Posterior vena cava (tissue), 2 donors: ENCODE data around the gene NSD1. TPM values are rescaled to one million over a fixed set of nuclear protein-coding genes. Genes with fewer than 3 reads are reported as not detected.

ENCODE experiments used
- DNase-seq: peaks from one replicate; pipeline ENCODE4 v3.0.0-alpha.2; 2020; ENCODE audit warnings: low spot score
- intact Hi-C, 2 donors: fragments of 100-400 bp; cut with DNase I; formaldehyde crosslinking; loops; one replicate each; pipeline versions ENCODE4 v1.14.1 to v1.14.2; 2022 to 2023
- total RNA-seq, 2 donors: library from RNA; stranded (reverse); fragmentation: NEBNext Ultra II Directional; extraction: Animal tissue kit (Norgen Biotek cat#: 25700); gene quantifications; one replicate each; pipeline ENCODE4 v1.2.1, GENCODE V29; 2021
- donor health status: DM: yes; HTN: yes; CAD: no.
- donor health status: DM: yes; HTN: yes; CAD: no.

NSD1 gene
- total RNA-seq, 2 donors from 2014 or later: 60.5 to 67.6 TPM

DNA sequence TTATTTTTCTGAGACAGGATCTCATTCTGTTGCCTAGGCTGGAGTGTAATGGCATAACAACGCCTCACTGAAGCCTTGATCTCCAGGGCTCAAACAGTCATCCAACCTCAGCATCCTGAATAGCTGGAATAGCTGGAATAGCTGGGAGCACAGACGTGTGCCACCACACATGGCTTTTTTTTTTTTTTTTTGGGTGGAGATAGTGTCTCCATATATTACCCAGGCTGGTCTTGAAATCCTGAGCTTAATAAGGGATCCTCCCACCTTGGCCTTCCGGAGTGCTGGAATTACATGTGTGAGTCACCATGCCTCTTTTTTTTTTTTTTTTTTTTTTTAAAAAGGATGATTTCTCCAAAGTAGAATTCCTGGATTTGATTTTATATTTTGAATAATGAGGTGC, 60.7 kb downstream of the NSD1 start:
- no peak for DNase-seq
- intact Hi-C loops: no loop called here

DNA sequence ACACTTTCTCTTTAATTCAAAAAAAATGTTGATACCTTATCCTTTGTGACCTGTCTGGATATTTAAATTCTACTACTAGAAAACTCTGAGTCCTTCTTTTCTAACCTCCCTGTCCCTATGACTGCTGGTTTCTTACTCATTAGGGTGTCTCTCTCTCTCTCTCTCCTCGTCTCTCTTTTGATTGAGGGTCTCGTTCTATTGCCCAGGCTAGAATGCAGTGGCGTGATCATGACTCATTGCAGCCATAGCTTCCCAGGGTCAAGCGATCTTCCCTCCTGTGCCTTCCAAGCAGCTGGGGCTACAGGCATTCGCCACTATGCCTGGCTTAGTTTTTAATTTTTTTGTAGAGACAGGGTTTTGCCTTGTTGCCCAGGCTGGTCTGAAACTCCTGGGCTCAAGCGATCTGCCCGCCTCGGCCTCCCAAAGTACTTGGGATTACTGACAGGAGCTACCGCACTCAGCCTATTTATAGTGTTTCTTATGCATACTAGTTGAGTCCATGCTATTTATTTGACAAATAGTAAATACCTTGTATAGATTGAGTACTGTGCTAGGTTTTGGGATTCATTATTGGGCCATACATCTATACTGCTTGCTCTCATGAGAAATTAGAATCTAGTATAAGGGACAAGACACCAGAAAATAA, 61.9 kb downstream of the NSD1 start:
- intact Hi-C loops: no loop called here
- DNase-seq: no peak

DNA sequence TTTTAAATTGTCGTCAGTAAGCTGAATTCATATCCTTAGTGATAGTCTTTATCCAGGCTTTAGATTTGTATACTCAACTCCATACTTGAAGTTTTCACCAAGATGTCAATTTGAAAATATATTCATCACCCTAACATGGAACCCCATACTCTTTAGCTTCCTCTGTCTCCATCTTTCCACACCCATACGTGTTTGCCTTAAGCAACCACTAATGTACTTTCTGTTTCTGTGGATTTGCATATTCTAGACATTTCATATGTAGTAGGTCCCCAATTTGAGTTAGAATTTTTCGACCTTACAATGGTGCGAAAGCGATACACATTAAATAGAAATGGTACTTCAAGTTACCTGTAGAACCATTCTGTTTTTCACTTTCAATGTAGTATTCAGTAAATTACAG, 65.2 kb downstream of the NSD1 start:
- intact Hi-C loops: no loop called here
- DNase-seq: no peak

DNA sequence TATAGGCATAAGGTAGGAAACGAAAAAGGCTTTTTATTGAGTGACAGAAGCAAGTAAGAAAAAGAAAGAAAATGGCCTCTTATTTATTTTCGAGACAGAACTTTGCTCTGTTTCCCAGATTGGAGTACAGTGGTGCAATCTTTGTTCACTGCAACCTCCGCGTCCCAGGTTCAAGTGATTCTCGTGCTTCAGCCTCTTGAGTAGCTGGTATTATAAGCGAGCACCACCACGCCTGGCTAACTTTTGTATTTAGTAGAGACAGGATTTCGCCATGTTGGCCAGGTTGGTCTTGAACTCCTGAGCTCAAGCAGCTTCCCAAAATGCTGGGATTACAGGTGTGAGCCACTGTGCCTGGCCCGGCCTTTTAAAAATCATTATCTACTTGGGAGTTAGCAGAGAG, 70.7 kb downstream of the NSD1 start:
- intact Hi-C loops: no loop called here
- no peak for DNase-seq

DNA sequence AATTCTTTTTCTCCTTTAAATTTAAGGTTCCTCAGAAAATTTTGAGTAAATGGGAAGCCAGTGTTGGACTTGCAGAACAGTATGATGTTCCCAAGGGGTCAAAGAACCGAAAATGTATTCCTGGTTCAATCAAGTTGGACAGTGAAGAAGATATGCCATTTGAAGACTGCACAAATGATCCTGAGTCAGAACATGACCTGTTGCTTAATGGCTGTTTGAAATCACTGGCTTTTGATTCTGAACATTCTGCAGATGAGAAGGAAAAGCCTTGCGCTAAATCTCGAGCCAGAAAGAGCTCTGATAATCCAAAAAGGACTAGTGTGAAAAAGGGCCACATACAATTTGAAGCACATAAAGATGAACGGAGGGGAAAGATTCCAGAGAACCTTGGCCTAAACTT, 76.0 kb downstream of the NSD1 start:
- intact Hi-C loops: no loop called here
- DNase-seq: no peak

DNA sequence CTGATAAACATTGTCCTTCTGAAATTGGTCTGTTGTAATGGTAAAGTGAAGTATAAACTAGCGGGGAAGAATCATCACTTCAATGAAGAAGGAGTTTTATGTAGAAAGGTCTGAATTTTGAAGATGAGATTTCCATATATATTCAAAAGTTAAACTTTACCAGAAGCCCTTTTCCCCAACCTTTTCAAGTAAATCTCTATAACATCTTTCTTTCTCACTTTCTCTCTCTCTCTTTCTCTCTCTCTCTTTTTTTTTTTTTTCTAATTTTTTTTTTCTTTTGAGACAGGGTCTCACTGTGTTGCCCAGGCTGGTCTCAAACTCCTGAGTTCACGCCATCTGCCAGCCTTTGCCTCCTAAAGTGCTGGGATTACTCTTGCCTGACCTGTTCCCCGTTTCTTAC, 78.7 kb downstream of the NSD1 start:
- DNase-seq: no peak
- intact Hi-C loops: no loop called here

DNA sequence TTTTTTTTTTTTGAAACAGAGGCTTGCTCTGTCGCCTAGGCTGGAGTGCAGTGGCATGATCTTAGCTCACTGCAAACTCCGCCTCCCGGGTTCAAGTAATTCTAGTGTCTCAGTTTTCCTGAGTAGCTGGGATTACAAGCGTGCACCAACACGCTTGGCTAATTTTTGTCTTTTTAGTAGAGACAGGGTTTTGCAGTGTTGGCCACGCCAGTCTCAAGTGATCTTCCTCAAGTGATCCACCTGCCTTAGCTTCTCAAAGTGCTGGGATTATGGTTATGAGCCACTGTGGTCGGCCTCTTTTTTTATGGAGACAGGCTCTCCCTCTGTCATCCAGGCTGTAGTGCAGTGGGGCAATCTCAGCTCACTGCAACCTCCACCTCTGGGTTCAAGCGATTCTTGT, 87.0 kb downstream of the NSD1 start:
- intact Hi-C loops: no loop called here
- DNase-seq: no peak

DNA sequence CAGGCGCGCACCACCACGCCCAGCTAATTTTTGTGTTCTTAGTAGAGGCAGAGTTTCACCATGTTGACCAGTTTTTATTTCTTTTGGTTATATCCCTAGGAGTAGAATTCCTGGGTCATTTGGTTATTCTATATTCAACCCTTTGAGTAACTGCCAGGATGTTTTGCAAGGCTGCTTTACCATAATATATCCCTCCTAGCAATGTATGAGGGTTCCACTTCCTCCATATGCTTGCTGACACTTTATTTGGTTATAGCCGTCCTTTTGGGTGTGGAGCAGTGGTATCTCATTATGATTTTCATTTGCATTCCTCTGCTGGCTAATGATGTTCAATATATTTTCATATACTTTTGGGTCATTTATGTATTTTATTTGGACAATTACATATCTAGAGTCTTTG, 88.7 kb downstream of the NSD1 start:
- no peak for DNase-seq
- intact Hi-C loops: no loop called here

DNA sequence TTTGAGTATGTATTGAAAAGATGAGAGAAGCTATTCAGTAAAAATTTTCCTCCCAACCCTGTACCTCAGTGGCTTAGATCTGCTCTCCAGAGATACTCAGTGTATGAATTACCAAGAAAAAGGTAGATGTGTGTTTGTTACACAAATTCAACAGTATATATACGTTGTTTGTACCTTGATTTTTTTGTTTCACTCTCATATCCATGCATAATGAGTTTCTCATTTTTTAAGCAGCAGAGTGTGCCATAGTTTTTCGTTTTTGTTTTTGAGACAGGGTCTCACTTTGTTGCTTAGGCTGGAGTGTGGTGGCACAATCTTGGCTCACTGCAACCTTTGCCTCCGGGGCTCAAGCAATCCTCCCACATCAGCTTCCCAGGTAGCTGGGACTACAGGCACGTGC, 92.2 kb downstream of the NSD1 start:
- intact Hi-C loops: no loop called here
- no peak for DNase-seq

DNA sequence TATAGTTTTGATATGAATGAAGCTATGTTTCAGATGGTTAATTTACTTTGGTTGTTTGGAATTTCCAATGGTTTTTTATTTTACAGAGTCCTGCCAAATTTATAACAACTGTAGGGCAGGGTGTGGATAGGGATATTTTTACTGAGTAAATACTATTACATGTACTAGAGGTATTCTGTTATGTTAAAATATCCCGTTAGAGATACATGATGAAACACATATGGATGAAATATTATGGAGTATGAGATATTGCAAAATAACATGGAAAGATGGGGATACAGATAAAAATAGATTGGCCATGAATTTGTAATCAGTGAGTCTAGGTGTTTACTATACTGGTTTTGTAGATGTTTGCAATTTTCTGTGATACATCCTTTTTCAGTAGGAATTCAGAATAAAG, 93.3 kb downstream of the NSD1 start:
- no peak for DNase-seq
- intact Hi-C loops: no loop called here

DNA sequence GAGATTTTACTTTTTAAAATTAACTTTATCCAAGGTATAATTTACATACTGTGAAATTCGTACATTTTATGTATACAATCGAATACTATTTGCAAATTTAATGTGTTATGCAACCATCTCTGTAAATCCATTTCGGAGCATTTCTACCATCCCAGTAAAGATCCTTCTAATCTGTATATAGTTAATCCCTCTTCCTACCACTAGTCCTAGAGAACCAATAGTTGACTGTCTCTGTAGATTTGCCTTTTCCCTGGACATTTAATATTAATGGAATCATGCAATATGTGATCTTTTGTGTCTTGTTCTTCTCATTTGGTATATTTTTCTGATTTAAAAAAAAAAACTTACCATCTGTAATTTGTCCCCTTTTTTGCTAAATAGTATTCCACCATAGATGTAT, 95.2 kb downstream of the NSD1 start:
- DNase-seq: no peak
- intact Hi-C loops: no loop called here

DNA sequence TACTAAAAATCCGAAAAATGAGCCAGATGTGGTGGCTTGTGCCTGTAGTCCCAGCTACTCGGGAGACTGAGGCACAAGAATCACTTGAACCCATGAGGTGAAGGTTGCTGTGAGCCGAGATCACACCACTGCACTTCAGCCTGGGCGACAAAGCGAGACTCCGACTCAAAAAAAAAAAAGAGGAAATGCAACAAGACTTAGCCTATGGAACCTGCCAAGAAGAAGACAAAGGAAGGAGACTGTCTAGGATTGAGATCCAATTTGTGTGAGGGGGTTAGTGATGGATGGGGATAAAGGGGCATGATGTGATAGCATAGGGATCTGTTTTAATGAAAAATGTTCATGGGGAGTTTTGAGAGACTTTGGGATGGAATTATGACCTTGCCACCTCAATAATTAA, 97.1 kb downstream of the NSD1 start:
- intact Hi-C loops: loop anchor here in 1 of 2 donors (10.0 kb wide), 1 partner anchor 116 kb away; no protein-coding TSS in a partner anchor
- DNase-seq: no peak

DNA sequence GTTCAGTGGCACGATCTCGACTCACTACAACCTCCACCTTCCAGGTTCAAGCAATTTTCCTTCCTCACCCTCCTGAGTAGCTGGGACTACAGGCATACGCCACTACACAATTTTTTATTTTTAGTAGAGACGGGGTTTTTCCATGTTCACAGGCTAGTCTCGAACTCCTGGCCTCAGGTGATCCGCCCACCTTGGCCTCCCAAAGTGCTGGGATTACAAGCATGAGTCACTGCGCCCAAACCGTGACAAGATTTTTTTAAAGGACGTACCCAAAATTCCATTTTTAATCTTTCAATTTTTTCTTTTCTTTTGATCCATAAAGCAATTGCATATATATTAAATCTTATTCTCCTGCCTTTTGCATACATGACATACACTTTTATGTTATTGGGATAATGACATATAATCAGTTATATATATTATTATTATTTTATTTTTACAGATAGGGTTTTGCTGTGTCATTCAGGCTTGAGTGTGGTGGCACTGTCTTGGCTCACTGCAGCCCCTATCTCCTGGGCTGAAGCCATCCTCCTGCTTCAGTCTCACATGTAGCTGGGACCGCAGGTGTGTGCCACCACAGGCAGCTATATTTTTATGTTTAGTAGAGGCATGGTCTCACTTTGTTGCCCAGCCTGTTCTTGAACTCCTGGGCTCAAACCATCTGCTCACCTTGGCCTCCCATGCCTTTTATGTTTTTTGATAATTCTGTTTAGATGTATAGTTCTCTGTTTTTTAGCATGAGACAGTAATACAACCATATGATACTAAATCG, 98.1 kb downstream of the NSD1 start:
- intact Hi-C loops: loop anchor here in 1 of 2 donors (10.0 kb wide), 1 partner anchor 117 kb away; no protein-coding TSS in a partner anchor

DNA sequence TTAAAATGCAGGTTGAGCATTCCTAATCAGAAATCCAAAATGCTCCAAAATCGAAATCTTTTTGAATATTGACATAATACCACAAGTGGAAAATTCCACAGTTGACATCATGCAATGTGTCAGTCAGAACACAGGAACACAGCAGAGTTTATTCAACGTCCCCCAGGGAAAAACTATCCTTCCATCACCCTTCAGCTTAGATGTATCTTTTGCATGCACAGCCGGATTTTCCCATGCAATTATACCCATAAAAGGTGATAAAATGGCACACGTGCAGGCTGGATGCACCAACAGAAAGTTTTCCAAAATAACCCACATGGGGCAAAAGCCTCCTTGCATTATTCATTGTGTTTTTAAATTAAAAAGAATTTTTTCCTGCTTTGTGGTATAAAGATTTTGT, 98.8 kb downstream of the NSD1 start:
- intact Hi-C loops: loop anchor here in 1 of 2 donors (10.0 kb wide), 1 partner anchor 118 kb away; no protein-coding TSS in a partner anchor
- DNase-seq: no peak

More for the DNA sequence above, 98.1 kb downstream of the NSD1 start:
- DNase-seq: no peak

DNA sequence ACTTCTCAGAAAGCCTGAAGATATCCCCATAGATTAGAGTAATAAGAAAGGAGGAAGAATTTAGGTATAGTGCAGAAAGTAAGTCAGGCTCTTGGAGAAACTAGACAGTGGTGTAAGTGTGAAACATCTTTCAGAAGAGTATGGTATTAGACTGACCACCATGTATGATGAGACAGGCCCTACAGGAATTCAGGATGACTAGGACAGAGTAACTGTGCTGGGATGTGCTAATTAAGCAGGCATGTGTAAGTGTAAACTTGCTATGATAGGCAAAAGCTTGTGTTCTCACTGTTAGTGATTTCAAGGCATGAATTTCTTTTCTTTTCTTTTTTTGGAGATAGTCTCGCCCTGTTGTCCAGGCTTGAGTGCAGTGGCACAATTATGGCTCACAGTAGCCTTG, 99.2 kb downstream of the NSD1 start:
- intact Hi-C loops: loop anchor here in 1 of 2 donors (10.0 kb wide), 1 partner anchor 118 kb away; no protein-coding TSS in a partner anchor
- no peak for DNase-seq

DNA sequence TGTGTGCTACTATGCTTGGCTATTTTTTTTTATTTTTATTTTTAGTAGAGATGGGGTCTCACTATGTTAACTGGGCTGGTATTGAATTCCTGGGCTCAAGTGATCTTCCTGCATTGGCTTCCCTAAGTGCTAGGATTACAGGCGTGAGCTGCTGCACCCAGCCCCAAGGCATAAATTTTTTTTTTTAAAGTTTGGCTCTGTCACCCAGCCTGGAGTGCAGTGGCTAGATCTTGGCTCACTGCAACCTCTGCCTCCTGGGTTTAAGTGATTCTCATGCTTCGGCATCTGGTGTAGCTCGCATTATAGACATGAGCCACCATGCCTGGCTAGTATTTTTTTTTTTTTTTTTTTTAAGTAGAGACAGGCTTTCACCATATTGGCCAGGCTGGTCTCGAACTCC, 99.6 kb downstream of the NSD1 start:
- intact Hi-C loops: loop anchor here in 1 of 2 donors (10.0 kb wide), 1 partner anchor 118 kb away; no protein-coding TSS in a partner anchor
- no peak for DNase-seq

DNA sequence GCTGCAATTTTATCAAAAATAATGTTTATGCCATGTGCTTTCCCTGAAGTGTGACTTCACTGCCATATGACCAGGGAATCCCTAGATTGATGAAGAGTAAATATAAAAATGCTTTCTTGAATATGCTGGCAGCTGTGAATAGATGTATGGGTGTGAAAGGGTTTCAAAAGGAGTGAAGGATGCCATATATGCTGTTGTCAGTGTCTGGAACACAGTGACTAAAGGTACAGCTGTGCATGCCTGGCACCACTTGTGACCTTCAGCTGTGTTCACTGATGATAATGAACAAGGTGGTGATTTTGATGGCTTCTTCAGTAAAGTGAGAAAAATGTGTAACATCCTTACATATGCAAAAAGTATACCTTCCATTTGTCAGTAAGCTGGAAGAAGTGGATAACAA, 100.2 kb downstream of the NSD1 start:
- DNase-seq: no peak
- intact Hi-C loops: loop anchor here in 1 of 2 donors (10.0 kb wide), 1 partner anchor 119 kb away; no protein-coding TSS in a partner anchor

DNA sequence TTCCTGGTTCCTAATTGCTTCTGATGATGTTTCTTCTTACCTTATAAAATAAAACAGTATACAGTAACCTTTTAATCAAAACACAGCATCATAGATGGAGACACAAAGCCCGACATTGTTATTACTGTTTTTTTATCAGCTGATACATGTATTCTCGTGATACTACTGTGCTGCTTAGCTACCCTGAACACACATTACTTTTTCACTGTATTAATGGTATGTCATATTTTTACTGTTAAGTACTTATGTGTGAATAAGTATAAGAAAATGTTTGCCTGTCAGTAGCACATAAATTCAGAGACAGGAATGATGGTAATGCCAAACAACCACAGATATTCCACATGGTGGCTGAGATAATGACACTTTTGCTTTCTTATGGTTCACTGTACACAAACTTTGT, 101.3 kb downstream of the NSD1 start:
- DNase-seq: no peak
- intact Hi-C loops: loop anchor here in 1 of 2 donors (10.0 kb wide), 1 partner anchor 120 kb away; no protein-coding TSS in a partner anchor

DNA sequence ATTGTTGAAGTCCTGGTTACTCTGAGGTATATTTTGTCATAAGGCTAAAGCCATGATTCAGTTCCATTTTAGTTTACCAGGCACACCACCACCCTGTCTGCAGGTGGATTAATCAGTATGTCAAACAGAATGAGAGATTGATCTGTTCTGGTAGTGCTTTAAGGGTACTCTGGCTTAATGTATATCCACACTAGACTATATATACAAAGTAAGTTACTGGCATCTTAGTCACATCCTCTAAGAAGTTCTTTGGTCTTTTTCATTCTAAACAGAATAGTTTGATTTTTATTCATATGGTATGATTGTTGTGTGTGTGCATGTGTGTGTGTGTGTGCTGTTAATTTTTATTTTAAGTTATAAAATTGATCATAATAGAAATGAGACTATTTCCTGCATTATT, 108.2 kb downstream of the NSD1 start:
- DNase-seq: no peak
- intact Hi-C loops: no loop called here

DNA sequence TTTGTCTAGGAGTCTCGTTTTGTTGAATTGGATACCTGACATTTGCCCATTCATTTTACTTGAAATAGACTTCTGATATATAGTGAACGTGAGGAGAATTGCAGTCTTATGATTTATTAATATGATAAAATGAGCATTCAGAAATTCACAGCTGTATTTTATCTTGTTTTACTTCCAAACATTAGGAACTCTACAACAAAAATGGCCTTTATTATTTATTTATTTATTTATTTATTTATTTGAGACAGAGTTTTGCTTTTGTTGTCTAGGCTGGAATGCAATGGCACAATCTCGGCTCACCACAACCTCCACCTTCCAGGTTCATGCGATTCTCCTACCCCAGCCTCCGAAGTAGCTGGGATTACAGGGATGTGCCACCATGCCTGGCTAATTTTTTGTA, 108.7 kb downstream of the NSD1 start:
- intact Hi-C loops: no loop called here
- DNase-seq: no peak
